Osteocyte (in vitro differentiated cells): ENCODE measurements around the gene DPF1. TPM values are rescaled to one million over a fixed set of nuclear protein-coding genes. Genes with fewer than 3 reads are reported as not detected.
A peak's percentile ranks its signal among the peaks of the same experiment; 100 is the strongest.
"Not testable (repeated sequence)": the region's sequence is repeated elsewhere in the genome, so short reads cannot be mapped to it uniquely, and the experiment has no call there.

ENCODE experiments used
- DNase-seq: peaks from one replicate; pipeline ENCODE4 v3.0.0; 2021; ENCODE audit warnings: mixed read lengths; ENCODE audit not compliant: unreplicated experiment; ENCODE audit errors: extremely low spot score
- H3K27ac Mint-ChIP-seq: one replicate; pipeline ENCODE4 v1.8.0; 2021; ENCODE audit warnings: mild to moderate bottlenecking, mixed read lengths; ENCODE audit not compliant: unreplicated experiment
- H3K27me3 Mint-ChIP-seq: one replicate; pipeline ENCODE4 v1.8.0; 2021; ENCODE audit warnings: mixed read lengths; ENCODE audit not compliant: unreplicated experiment
- H3K36me3 Mint-ChIP-seq: one replicate; pipeline ENCODE4 v1.8.0; 2021; ENCODE audit warnings: mixed read lengths; ENCODE audit not compliant: unreplicated experiment
- H3K4me1 Mint-ChIP-seq: one replicate; pipeline ENCODE4 v1.8.0; 2021; ENCODE audit warnings: mixed read lengths; ENCODE audit not compliant: unreplicated experiment
- H3K4me3 Mint-ChIP-seq: one replicate; pipeline ENCODE4 v1.8.0; 2021; ENCODE audit warnings: mild to moderate bottlenecking, moderate library complexity, mixed read lengths; ENCODE audit not compliant: unreplicated experiment
- H3K9me3 Mint-ChIP-seq: one replicate; pipeline ENCODE4 v1.8.0; 2021; ENCODE audit warnings: mixed read lengths; ENCODE audit not compliant: unreplicated experiment
- CTCF ChIP-seq: fragments of 200-600 bp; sonication (generic); IDR thresholded peaks from 2 replicates; pipeline ENCODE4 v1.5.0; 2021; ENCODE audit warnings: antibody characterized with exemption, mild to moderate bottlenecking, moderate library complexity
- total RNA-seq: library from RNA; stranded (reverse); gene quantifications from 2 replicates; pipeline ENCODE4 v1.2.1, GENCODE V29; 2021

The DPF1 gene
- total RNA-seq, 1 donor from 2014 or later, result 2.2 TPM

DNA sequence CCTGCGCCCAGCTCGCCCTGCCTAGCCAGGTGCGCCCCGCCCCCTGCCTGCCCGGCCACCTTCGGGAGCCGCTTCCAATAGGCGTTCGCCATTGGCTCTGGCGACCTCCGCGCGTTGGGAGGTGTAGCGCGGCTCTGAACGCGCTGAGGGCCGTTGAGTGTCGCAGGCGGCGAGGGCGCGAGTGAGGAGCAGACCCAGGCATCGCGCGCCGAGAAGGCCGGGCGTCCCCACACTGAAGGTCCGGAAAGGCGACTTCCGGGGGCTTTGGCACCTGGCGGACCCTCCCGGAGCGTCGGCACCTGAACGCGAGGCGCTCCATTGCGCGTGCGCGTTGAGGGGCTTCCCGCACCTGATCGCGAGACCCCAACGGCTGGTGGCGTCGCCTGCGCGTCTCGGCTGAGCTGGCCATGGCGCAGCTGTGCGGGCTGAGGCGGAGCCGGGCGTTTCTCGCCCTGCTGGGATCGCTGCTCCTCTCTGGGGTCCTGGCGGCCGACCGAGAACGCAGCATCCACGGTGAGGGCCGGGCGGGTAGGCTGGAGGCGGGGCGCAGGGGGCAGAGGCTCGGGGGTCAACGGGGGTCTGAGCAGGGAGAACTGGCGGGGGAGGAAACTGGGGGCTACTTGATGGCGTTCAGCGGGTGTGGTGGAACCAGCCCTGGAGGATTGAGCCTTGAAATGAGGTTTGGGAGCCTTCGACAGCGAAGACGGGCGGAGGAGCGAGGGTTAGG is 40.6 kb upstream of the DPF1 start, which contains the start of gene SPINT2:
Gene SPINT2, plus strand, starts transcription at position 88 of the 727 bp plus-strand sequence. Its CDS starts 320 bp downstream, at position 408.
- peak within 1 kb of the TSS; percentile 67 for H3K4me3 Mint-ChIP-seq
- H3K9me3 Mint-ChIP-seq, result no peaks in the 10 kb centered on the region
- no peak for TF ChIP-seq CTCF
- peaks cover 47% of the 10 kb centered on the region for H3K4me1 Mint-ChIP-seq
- DNase-seq, result no peak
- peak within 1 kb of the TSS; percentile 72 for H3K27ac Mint-ChIP-seq
- no peaks in the 10 kb centered on the region for H3K36me3 Mint-ChIP-seq
- no peaks in the 10 kb centered on the region for H3K27me3 Mint-ChIP-seq

DNA sequence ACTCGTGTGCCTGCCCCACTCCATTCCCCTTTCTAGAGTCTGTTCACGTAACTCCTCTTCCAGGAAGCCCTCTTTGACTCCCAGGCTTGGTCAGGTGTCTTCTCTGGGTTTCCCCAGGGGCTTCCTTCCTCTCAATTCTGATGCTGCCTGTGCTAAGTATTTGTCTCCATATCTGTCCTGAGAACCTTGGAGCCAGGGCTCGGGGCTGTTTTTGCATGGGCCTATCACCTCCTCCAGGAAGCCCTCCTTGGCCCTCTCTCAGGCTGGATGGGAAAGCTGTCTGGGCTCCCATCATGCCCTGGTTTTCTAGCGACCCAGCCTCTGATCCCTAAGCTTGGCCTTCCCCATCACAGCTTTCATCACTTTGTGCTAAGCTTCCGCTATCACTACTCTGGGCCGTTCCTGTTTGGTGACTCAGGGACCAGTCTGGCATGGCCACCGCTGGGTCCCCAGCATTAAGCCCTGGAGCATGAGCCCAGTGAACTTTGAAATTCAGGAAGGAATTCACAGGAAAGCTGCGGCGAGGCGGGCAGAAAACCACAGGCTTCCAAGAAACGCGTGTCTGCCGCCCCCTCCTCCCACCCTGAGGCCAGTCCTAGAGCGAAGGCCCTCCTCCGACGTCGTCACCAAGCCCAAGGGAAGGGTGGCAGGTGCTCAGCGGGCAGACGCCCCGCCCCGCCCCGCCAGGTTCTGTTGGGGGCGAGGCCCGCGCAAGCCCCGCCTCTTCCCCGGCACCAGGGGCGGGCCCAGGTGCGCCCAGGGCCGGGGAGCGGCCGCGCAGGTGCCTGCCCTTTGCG is 39.9 kb upstream of the DPF1 start:
- Mint-ChIP-seq H3K36me3 (no peaks in the 10 kb centered on the region), H3K27ac (peak overlapping the region; percentile 35), H3K4me3 (peak overlapping the region; percentile 59), H3K9me3 (no peaks in the 10 kb centered on the region), H3K27me3 (no peaks in the 10 kb centered on the region), H3K4me1 (peaks cover 43% of the 10 kb centered on the region)
- no peak for DNase-seq
- TF ChIP-seq CTCF, result no peak

- no peaks in the 10 kb centered on the region for H3K36me3 Mint-ChIP-seq
- no peaks in the 10 kb centered on the region for H3K27me3 Mint-ChIP-seq
- peaks cover 35% of the 10 kb centered on the region for H3K4me1 Mint-ChIP-seq
- no peak for TF ChIP-seq CTCF
- H3K9me3 Mint-ChIP-seq, result no peaks in the 10 kb centered on the region
- H3K4me3 Mint-ChIP-seq, result no peak overlapping the region
- no peak for DNase-seq
- H3K27ac Mint-ChIP-seq, result no peak overlapping the region
These were observed 38.7 kb upstream of the DPF1 start for GRCh38 chr19:38262585-38263268.

- not testable (repeated sequence) for H3K9me3 Mint-ChIP-seq
These were observed 37.9 kb upstream of the DPF1 start for GRCh38 chr19:38261942-38262341.

DNA sequence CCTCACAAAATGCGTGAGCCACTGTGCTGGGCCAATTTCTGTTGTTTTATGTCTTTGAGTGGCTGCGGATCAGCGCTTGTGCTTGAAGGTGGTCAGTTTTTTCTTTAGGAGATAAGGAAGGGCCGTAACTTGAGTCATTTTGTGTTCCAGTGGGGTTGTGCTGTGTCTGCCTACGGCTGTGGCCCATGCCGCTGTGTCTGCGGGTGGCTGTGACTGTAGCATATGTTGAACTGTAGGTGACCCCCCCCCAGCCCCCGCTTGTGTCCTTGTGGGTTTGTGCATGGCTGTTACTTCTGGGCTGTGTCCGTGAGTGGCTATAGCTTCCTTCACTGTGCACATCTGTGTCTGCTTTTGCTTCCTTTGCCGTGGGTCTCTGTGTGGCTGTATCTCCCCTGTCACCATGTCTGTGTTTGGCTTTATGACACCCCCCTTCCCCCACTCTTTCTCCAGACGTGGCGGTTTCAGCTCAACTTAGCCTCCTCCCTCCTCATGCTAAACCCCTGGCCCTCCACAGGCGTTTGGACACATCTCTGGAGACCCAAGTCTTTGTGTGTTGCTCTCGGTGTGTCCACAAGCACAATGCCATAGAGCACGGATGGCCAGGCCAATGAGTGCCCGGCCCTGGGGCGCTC is 31.5 kb upstream of the DPF1 start:
- no peak for TF ChIP-seq CTCF
- Mint-ChIP-seq H3K9me3 (no peaks in the 10 kb centered on the region), H3K27me3 (no peaks in the 10 kb centered on the region), H3K36me3 (no peaks in the 10 kb centered on the region), H3K4me3 (peak overlapping the region; percentile 71), H3K27ac (peak overlapping the region; percentile 85), H3K4me1 (peaks cover 48% of the 10 kb centered on the region)
- no peak for DNase-seq

More at GRCh38 chr19:38261942-38262341, 37.9 kb upstream of the DPF1 start:
- not testable (repeated sequence) for H3K36me3 Mint-ChIP-seq, H3K27ac Mint-ChIP-seq, H3K4me3 Mint-ChIP-seq, DNase-seq, H3K27me3 Mint-ChIP-seq
- H3K4me1 Mint-ChIP-seq, result peaks cover 27% of the 10 kb centered on the region
